GM19351 (cell line): Measurements from ENCODE around the gene CLCF1.
"Not testable (repeated sequence)": the region's sequence is repeated elsewhere in the genome, so short reads cannot be mapped to it uniquely, and the experiment has no call there.

ENCODE experiments used
- ATAC-seq: cut with Tn5 transposase; IDR thresholded peaks from one replicate; pipeline ENCODE4 v1.9.1; 2021; ENCODE audit warnings: mild to moderate bottlenecking, moderate library complexity; ENCODE audit not compliant: unreplicated experiment

CLCF1 gene

GRCh38 chr11:67409261-67409666, 35.9 kb upstream of the CLCF1 start:
- ATAC-seq: peak; percentile 52

DNA sequence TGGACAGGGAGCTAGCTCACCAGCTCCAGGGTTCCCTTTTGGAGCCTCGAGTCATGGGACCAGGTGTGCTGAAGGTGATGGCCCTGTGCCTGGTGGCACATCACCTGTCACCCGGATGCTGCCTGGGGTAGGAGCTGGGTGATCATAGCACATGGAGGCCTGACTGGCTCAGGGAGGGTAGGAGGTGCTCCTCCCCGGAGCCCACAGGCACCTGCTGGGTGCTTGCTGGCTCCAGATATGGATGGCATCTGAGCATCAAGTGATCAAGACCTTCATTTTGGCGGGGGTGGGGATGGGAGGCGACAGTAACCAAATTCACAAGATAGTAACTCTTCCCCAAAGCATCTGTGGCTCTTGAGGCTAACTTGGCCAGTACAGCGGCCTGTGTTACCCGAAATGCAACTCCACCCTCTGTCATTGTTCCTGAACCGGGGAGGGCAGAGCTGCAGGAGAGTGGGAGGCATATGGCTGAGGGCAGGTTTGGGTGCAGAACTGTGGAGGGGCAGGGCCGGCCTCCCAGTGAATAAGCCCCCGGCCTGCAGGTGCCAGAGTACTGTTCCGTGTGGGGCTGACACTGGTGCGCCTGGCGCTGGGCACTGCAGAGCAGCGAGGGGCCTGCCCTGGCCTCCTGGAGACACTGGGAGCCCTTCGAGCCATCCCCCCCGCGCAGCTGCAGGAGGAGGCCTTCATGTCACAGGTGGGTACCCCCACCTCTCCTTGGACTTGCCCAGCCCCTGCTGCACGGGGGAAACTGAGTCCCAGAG, 35.2 kb upstream of the CLCF1 start:
- ATAC-seq: no peak

- ATAC-seq: no peak
Measured at GRCh38 chr11:67407688-67408163, 34.3 kb upstream of the CLCF1 start.

DNA sequence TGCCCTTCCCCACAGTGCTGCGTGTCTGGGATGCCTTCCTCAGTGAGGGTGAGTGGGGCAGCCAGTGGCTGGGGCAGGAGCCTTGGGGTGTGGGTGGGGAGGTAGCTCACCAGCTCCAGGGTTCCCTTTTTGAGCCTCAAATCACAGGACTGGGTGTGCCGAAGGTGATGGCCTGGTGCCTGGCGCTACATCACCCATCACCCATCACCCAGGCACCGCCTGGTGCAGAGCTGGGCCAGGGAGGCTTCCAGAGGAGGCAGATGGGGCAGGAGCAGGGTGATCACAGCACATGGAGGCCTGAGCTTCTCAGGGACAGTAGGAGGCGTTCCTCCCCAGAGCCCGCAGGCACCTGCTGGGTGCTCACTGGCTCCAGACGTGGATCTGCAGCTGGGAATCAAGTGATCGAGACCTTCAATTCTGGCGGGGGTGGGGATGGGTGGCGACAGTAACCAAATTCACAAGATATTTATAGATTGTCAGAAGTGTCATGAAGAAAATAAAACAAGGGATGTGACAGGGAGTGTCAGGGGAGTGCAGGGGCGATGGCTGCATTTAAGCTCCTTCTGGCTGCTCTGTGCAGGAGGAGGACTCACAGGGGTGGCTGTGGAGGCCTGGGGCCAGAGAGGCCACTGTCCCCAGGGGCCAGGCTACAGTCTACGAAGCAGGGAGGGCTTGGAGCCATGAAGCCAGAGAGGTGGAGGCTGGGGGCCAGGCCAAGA, 33.7 kb upstream of the CLCF1 start:
- ATAC-seq: no peak

DNA sequence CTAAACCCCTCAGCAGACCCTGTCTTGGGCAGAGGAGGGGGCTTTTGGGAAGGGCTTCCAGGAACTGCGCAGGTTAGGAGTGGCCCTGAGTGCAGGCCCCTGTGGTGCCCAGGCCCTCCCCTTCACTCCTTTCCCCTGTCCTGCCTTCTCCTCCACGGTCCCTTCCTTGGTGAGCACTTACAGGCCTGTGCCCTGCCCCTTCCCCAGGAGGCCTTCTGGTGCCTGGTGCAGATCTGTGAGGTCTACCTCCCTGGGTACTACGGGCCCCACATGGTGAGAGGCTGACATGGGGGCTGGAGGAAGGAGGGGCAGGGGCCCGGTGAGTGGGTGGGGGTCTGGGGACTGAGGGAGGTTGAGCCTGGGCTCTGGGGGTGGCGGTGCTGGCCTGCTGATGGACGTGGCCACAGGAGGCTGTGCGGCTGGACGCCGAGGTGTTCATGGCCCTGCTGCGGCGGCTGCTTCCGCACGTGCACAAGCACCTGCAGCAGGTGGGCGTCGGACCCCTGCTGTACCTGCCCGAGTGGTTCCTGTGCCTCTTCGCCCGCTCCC, 33.1 kb upstream of the CLCF1 start:
- no peak for ATAC-seq

DNA sequence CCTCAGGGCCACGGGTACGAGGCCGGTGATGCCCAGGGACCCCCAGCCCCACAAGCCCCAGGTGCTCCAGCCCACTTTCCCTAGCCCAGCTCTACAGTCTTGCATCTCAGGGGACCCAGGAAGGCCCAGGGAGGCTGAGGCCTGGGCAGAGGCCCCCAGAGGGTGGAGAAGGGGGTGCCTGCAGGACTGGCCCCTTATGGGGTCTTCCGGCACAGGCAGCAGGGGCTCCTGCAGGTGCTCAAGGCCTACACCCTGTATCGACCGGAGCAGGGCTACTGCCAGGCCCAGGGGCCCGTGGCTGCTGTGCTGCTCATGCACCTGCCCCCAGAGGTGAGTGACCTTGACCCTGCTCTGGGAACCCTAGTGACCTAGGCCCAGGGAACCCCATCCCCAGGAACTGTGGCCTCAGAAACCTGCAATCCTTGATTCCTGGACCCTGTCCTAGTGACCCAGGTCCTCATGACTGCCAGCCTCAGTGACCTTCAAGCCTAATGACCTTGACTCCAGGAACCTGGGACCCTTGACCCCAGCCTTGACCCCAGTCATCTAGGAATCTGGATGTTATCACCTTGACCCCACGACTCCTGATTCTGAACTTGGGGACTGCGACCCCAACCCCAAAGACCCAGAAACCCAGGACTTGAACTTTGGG, 32.4 kb upstream of the CLCF1 start:
- ATAC-seq: no peak

GRCh38 chr11:67405196-67405567, 31.8 kb upstream of the CLCF1 start:
- no peak for ATAC-seq

DNA sequence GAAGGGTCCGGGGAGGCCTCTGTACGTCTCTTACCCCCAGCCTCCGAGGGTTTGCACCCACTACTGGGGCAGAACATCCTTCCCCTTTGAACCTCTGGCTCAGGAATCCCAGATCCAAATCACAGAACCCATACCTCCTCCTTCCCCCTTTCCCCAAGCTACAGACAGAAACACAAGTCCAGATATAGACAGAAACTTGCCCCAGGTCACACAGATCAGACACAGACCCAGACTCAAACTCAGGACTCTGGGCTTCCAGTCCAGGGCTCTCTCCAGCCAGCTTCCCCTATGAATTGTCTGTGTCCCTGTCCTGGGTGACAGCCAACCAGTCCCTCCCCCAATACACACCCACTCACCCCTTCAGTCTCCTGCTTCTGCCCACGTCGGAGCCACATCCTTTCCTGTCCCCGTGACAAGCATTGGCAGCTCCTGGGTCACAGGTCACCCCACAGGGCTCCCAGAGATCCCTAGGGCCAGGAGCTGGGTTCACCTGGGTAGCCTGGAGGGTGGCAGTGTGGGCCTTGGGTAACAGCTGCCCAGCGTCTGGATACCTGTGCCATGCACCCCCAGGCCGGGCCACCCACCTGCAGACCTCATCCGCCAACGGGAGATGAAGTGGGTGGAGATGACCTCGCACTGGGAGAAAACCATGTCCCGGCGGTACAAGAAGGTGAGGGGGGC, 31.3 kb upstream of the CLCF1 start:
- no peak for ATAC-seq

GRCh38 chr11:67403085-67403484, 29.7 kb upstream of the CLCF1 start:
- not testable (repeated sequence) for ATAC-seq

DNA sequence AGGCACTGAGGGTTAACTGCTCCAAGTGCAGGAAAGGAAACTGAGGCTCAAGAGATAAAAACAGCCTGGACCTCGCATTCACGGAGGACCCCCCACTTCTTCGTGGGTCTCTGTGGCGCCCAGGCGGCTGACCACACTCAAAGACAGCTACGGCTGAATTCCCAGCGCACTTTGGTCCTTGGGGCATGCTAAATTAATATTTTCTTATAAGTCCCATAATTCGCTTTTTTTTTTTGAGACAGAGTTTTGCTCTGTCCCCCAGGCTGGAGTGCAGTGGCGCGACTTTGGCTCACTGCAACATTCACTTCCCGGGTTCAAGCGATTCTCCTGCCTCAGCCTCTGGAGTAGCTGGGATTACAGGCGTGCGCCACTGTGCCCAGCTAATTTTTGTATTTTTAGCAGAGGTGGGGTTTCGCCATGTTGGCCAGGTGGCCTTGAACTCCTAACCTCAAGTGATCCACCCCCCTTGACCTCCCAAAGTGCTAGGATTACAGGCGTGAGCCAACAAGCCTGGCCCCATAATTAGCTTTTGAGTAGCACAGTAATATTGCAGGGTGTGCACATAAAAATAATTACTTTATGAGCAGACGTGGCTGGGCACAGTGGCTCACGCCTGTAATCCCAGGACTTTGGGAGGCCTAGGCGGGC, 28.9 kb upstream of the CLCF1 start:
- not testable (repeated sequence) for ATAC-seq

DNA sequence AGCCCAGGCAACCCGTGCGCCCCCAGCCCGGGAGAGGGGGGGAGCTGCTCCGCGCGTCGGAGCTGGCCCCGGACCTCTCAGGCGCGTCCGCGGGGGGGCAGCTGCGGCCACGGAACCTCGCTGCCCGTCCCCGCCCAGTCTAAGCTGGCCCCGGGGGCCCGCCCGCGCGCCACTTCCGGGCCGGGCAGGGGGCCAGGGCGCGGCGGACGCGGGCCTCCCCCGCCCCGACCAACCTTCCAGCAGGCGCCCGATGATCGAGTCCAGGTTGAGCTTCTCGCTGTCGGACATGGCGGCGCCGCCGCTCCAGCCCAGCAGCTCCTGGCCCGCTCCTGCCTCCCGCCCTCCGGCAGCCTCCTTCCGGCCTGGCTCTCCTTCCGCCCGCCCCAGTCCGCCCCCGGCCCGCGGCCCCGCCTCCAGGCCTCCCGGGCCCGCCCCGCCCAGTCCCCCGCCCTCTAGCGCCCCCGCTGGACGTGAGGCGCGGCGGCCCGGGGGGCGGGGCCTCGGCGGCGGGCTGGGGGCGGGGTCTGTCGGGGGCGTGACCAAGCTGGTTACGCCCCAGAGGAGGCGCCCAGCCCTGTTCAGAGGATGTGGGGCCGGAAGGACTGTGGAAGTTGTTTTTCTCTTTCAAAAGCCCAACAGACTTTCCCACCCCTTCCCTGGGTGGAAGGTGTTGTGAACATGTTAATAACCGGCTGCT, 28.2 kb upstream of the CLCF1 start, which contains the start of gene PPP1CA:
Gene PPP1CA, minus strand, starts transcription at position 364 of the 697 bp plus-strand sequence. Its CDS starts 76 bp downstream, at position 288.
- peak; percentile 55 for ATAC-seq

GRCh38 chr11:67400942-67401494, 27.6 kb upstream of the CLCF1 start:
- peak; percentile 13 for ATAC-seq

DNA sequence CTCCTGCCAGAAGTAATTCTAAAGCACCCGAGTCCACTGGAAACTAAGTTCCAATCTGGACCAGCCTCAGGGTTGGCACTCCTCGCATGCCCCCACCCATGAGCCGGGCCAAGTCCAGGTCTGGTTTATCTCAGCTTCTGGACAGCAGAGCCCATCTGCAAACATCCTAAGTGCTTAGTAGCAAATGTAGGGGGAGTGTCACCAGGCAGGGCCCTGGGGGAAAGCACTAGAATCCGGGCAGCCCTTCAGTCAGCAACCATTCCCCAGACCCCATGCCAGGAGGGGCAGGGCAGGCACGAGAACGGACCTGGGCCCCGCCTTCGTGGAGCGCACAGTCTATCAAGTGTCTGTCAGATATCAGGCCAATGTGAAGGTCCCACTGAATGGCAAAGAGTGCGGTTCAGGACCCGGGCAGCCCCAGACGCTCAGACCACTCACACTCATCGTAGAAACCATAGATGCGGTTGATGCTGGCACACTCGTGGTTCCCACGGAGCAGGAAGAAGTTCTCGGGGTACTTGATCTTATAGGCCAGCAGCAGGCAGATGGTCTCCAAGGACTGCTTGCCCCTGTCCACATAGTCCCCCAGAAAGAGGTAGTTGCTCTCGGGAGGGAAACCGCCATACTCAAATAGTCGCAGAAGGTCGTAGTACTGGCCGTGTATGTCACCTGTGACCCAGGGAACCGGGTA, 27.0 kb upstream of the CLCF1 start:
- no peak for ATAC-seq

DNA sequence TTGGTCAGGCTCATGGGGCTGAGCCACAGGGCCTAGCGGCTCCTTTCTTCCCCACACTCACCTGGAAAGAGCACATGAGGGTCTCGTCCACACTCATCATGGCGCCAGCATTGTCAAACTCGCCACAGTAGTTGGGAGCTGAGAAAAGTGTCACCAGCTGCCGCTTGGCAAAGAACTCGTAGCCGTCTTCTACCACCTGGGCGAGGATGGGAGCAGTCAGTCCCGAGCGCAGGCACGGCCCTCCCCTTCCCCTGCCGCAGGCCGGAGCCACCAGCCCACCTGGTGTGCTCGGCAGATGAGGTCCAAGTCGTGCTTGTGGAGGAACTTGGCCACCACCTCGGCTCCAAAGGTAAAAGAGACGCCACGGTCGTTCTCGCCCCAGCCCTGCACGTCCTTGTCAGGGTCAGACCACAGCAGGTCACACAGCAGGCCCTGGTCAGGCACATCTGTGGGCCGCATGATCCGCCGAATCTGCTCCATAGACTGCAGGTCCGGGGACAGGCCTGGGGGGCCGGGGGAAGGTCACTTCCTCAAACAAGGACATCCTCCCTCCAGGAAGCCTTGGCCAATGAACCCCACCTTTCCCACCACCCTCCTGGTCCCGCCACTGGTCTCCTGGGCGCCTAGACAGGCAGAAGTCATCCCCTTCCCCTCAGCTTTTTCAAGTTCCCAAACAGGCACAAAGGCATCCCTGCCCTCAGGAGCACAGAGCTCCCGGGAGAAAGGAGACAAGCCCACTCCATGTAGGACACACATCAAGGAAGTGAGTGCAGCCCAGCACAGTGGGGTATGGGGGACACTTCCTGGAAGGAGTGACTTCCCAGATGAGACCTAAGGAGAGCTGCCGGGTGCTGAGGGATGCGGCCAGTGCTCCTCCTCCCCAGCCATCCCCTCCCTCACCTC, 25.5 kb upstream of the CLCF1 start:
- ATAC-seq: no peak

- ATAC-seq: no peak
Measured at GRCh38 chr11:67397986-67398660, 24.7 kb upstream of the CLCF1 start.

- no peak for ATAC-seq
Measured at GRCh38 chr11:67397536-67397935, 24.1 kb upstream of the CLCF1 start.
